Activated naive CD8-positive, alpha-beta T cell treated with anti-CD3 and anti-CD28 coated beads, Interleukin-2, amount 10 ng/mL, durations not matched to agents 7 days and 5 days (primary cell): ENCODE results near the gene ZNF135. TPM values are rescaled to one million over a fixed set of nuclear protein-coding genes. Genes with fewer than 3 reads are reported as not detected.
A peak's percentile ranks its signal among the peaks of the same experiment; 100 is the strongest.

Experiments used
- ATAC-seq: fragments of 150-1000 bp; cut with Tn5 transposase; one replicate; pipeline ENCODE4 v1.10.0; 2021; ENCODE audit warnings: low read depth, moderate library complexity
- POLR2A ChIA-PET: fragments of 350-600 bp; sonication (Branson Sonifier 250); formaldehyde crosslinking; loops from one replicate; lab custom pipeline; 2021; ENCODE audit warnings: antibody characterized with exemption; lab: Charles Lee
- DNase-seq: peaks from one replicate; pipeline ENCODE4 v3.0.0; 2021
- H3K27ac Mint-ChIP-seq: one replicate; pipeline ENCODE4 v1.8.0; 2022; ENCODE audit warnings: mild to moderate bottlenecking, mixed read lengths
- H3K27me3 Mint-ChIP-seq: one replicate; pipeline ENCODE4 v1.8.0; 2022; ENCODE audit warnings: mild to moderate bottlenecking, moderate library complexity, mixed read lengths
- H3K36me3 Mint-ChIP-seq: one replicate; pipeline ENCODE4 v1.8.0; 2021; ENCODE audit warnings: mild to moderate bottlenecking, mixed read lengths
- H3K4me1 Mint-ChIP-seq: one replicate; pipeline ENCODE4 v1.8.0; 2021; ENCODE audit warnings: mixed read lengths
- H3K4me3 Mint-ChIP-seq: one replicate; pipeline ENCODE4 v1.8.0; 2022; ENCODE audit warnings: mild to moderate bottlenecking, moderate library complexity, mixed read lengths
- H3K9me3 Mint-ChIP-seq: one replicate; pipeline ENCODE4 v1.8.0; 2021; ENCODE audit warnings: mixed read lengths
- total RNA-seq, 2 experiments: library from RNA; stranded (reverse); gene quantifications; one replicate each; pipeline ENCODE4 v1.2.3, GENCODE V29; 2021

ZNF135 gene
- total RNA-seq, 2 experiments from 2014 or later, result 3.8 TPM

DNA sequence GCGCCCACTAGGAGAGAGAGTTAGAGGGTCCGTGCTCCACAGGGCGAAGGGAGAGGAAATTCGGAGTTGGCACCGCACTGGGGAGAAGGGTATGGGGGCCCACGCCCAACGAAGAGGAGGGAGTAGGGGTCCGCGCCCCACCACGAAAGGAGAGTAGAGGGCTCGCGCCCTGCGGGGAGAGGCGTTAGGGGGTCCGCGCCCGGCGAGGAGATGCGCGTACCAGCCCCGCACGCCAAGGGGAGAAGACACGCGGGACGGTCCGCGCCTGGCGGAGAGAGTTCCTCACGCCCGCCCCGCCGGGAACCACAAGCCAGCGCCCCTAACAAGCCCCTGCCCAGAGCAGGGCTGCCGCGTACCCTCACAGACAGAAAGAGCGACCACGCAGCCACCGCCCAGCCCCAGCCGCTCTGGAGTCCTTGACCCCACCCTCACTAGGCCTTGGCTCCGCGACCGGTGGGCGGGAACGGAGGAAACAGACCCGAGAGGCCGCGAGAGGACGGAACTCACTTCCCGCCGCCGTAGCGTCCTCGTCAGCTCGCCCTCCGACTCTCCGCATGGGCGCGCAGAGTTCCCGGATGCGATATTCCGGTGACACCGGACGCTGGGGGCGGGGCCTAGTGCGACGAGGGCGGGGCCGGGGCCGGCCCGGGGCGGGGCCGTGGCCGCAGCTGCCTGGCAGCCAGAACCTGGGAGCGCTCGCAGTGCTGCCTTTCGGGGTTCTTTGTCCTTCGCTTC is 58.9 kb downstream of the ZNF135 start:
- ATAC-seq (no peak), DNase-seq (no peak)
- peaks cover 11% of the 10 kb centered on the region for H3K27me3 Mint-ChIP-seq
- no peaks in the 10 kb centered on the region for H3K4me1 Mint-ChIP-seq
- peak overlapping the region; percentile 5 for H3K4me3 Mint-ChIP-seq
- peak overlapping the region; percentile 11 for H3K27ac Mint-ChIP-seq
- peaks cover 53% of the 10 kb centered on the region for H3K9me3 Mint-ChIP-seq
- H3K36me3 Mint-ChIP-seq, result peaks cover 16% of the 10 kb centered on the region
- POLR2A ChIA-PET, result no interaction called here

DNA sequence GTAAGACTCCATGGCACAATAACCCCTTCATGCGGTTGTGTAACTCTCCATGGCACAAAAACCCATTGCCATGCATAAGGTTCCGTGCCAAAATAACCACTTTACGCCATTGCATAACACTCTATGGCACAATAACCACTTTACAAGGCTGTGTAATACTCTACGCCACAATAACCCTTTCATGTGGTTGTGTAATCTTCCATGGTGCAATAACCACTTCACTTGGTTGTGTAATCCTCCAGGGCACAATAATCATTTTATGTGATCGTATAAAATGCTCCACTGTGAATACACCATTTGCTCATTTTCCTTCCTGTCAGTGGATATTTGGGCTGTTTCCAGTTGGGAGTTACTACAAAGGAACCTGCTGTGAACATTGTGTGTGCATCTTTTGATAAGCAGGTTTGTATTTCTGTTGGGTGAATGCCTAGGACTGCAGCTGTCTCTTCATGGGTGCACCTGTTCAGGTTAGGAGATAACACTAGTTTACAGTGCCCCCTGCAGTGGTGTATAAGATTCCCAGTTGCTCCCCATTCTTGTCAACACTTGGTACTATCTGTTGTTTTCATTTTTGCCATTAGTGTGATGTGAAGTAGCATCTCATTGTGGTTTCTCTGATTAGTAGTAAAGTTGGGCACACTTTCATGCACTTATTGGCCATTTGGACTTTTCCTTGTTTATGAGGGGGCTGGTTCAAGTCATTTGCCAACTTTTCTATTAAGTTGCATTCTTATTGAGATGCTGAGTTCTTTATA is 60.1 kb downstream of the ZNF135 start:
- Mint-ChIP-seq H3K36me3 (peaks cover 16% of the 10 kb centered on the region), H3K27ac (peak overlapping the region; percentile 12), H3K4me1 (no peaks in the 10 kb centered on the region), H3K27me3 (peaks cover 11% of the 10 kb centered on the region), H3K9me3 (peaks cover 59% of the 10 kb centered on the region), H3K4me3 (no peak overlapping the region)
- DNase-seq (no peak), ATAC-seq (no peak)
- POLR2A ChIA-PET, result no interaction called here

Other genes starting within 250 kb of the ZNF135 start
- gene ZNF552, start 244.4 kb upstream of the ZNF135 start, total RNA-seq, result 10 to 100 TPM; 10.8 to 13.6 TPM
- 10 to 100 TPM; 19.1 to 21.0 TPM for gene ZNF587B, start 229.0 kb upstream of the ZNF135 start, total RNA-seq
- 10 to 100 TPM; 46.6 to 52.7 TPM for gene ZNF587, start 209.4 kb upstream of the ZNF135 start, total RNA-seq
- gene ZNF814, start 170.2 kb upstream of the ZNF135 start, total RNA-seq, result 10 to 100 TPM; 38.4 to 43.3 TPM
- 10 to 100 TPM; 35.8 to 36.5 TPM for gene ZNF417, start 142.7 kb upstream of the ZNF135 start, total RNA-seq
- gene ZNF418, start 123.9 kb upstream of the ZNF135 start, total RNA-seq, result 10 to 100 TPM; 14.8 to 16.8 TPM
- 10 to 100 TPM; 16.0 to 18.8 TPM for gene ZNF256, start 111.6 kb upstream of the ZNF135 start, total RNA-seq
- gene C19orf18, start 84.7 kb upstream of the ZNF135 start, total RNA-seq, result under 1 TPM; 0.79 to 0.91 TPM
- gene ZNF606, start 56.5 kb upstream of the ZNF135 start, total RNA-seq, result 10 to 100 TPM; 21.3 to 22.2 TPM
- not detected for gene ZSCAN1, start 25.3 kb upstream of the ZNF135 start, total RNA-seq
- 10 to 100 TPM; 56.6 to 58.1 TPM for gene ZSCAN18, start 38.9 kb downstream of the ZNF135 start, total RNA-seq
- 10 to 100 TPM; 10.1 to 10.3 TPM for gene ZNF329, start 91.5 kb downstream of the ZNF135 start, total RNA-seq
- gene ZNF274, start 123.8 kb downstream of the ZNF135 start, total RNA-seq, result 10 to 100 TPM; 54.6 to 56.9 TPM
- 10 to 100 TPM; 54.0 to 62.7 TPM for gene ZNF544, start 169.6 kb downstream of the ZNF135 start, total RNA-seq
- 1 to 10 TPM; 8.6 to 8.9 TPM for gene ZNF8, start 219.7 kb downstream of the ZNF135 start, total RNA-seq
- 10 to 100 TPM; 74.5 to 76.3 TPM for gene ERVK3-1, start 246.1 kb downstream of the ZNF135 start, total RNA-seq